Mononuclear cell (primary cell): ENCODE data around the gene OTOP3. TPM values are rescaled to one million over a fixed set of nuclear protein-coding genes. Genes with fewer than 3 reads are reported as not detected.

Experiments used
- H3K27me3 ChIP-seq: 2 replicates; pipeline ENCODE4 v1.6.0; 2011; ENCODE audit warnings: low read length, control low read depth; ENCODE audit not compliant: insufficient read depth
- H3K4me1 ChIP-seq: 2 replicates; pipeline ENCODE4 v1.5.1; 2011; ENCODE audit warnings: mild to moderate bottlenecking, low read length, control low read depth; ENCODE audit not compliant: insufficient read depth
- H3K4me3 ChIP-seq: 2 replicates; pipeline ENCODE4 v1.5.1; 2011; ENCODE audit warnings: mild to moderate bottlenecking, low read length, moderate library complexity
- H3K9me3 ChIP-seq: 2 replicates; pipeline ENCODE4 v1.5.1; 2011; ENCODE audit warnings: low read depth, mild to moderate bottlenecking, control low read depth, low read length
- total RNA-seq: library from RNA; depleted of rRNA; stranded (reverse); fragments of >200 nt; gene quantifications from one replicate; pipeline ENCODE4 v1.2.3, GENCODE V29; 2012

The OTOP3 gene
- total RNA-seq, result not detected

GRCh38 chr17:74935585-74936469, at the start of gene OTOP3:
Gene OTOP3 (plus strand): TSS chr17:74935898. CDS start chr17:74935922, 24 bp downstream.
- Histone ChIP-seq H3K27me3 (peaks cover 44% of the 10 kb centered on the region), H3K4me1 (no peaks in the 10 kb centered on the region), H3K4me3 (no peak within 1 kb of the TSS)

DNA sequence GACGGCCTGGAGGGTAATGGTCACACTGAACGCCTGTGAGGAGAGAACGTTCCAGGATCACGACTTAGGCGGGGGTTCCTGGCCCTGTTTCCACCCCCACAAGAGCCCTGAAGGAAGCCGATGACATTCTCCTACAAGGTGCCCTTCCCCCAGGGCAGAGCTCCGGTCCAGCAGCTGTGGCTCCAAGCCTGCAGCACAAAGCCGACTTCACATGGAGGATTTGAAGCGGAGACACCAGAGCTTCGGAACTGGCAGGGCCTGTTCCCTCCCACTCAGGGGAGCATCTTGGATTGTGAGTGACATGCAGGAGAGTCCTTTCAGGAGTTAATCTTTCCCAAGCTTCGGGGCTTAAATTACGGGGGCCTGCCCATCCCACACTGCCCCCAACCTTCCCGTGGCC, 47.2 kb upstream of the OTOP3 start:
- Histone ChIP-seq H3K4me1 (peaks cover 5% of the 10 kb centered on the region), H3K27me3 (peaks cover 16% of the 10 kb centered on the region), H3K4me3 (no peak overlapping the region), H3K9me3 (no peaks in the 10 kb centered on the region)

More at GRCh38 chr17:74935585-74936469, at the start of gene OTOP3:
- H3K9me3 ChIP-seq, result no peaks in the 10 kb centered on the region

GRCh38 chr17:74890554-74890953, 45.1 kb upstream of the OTOP3 start:
- Histone ChIP-seq H3K9me3 (no peaks in the 10 kb centered on the region), H3K4me1 (no peaks in the 10 kb centered on the region), H3K27me3 (peaks cover 36% of the 10 kb centered on the region), H3K4me3 (no peak overlapping the region)

- Histone ChIP-seq H3K4me3 (no peak overlapping the region), H3K9me3 (no peaks in the 10 kb centered on the region), H3K27me3 (peaks cover 44% of the 10 kb centered on the region), H3K4me1 (no peaks in the 10 kb centered on the region)
Observed at GRCh38 chr17:74892013-74892841, 43.5 kb upstream of the OTOP3 start.

- Histone ChIP-seq H3K4me3 (no peak within 1 kb of the TSS), H3K4me1 (no peaks in the 10 kb centered on the region), H3K9me3 (no peaks in the 10 kb centered on the region), H3K27me3 (peaks cover 44% of the 10 kb centered on the region)
Observed at GRCh38 chr17:74892974-74893911, 42.5 kb upstream of the OTOP3 start, which contains the start of gene FADS6. Gene FADS6 (minus strand): TSS chr17:74893633. CDS start chr17:74893595, 38 bp downstream.

DNA sequence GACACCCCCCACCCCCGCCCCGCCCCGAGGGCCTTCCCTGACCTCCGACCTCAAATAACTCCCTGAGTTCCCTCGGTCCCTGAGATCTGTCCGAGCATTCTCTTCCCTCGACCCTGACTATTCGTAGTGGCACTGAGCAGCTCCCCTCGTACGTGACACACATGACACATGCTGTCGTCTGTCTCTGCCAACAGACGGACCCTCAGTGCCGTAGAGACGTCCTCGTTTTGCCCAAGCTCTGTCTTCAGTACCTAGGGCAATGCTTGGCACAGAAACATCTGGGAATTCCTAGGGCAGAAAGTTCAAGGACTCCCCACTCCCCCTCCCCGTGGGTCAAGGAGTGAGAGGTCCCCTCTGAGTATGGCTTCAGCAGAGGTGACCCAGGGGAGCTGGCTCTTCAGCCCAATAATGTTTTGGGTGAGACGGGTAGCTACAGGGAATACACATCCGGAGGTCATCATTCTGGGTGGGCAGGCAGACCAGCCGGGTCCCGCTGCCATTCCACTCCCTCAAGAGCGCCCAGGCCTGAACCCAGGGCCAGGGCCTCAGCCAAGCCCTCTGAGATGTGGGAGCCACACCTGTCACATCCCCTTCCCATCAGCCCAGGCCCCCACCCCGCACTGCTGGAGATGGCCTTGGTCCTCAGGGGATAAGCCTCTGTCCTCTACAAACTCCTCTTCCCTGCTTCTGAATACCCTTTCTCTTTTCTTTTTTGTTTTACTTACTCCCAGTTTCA, 41.6 kb upstream of the OTOP3 start:
- Histone ChIP-seq H3K4me3 (no peak overlapping the region), H3K27me3 (peaks cover 44% of the 10 kb centered on the region), H3K9me3 (no peaks in the 10 kb centered on the region), H3K4me1 (no peaks in the 10 kb centered on the region)

DNA sequence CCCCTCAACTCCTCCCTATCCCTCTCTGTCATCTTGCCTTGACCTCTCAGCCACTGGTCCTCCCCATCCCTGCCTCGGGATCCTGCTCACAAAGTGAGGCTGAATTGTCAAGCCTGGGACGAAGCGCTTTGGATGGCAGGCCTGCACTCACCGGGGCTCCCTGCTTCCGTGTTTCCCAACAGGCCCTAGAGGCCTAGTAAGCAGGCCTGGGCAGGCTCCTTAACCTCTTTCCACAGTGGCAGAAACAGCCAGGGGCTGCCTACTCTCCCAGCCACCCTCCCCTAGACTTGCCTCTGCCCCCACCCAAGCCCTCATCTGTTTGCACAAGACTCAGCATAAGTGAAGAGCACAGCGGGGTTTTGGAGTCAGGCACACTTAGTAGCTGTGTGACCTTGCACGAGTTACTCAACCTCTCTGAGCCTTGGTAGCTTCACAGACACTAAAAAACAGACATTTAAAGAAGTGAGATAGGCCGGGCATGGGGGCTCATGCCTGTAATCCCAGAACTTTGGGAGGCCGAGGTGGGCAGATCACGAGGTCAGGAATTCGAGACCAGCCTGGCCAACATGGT, 37.2 kb upstream of the OTOP3 start:
- H3K9me3 ChIP-seq, result no peaks in the 10 kb centered on the region
- no peaks in the 10 kb centered on the region for H3K4me1 ChIP-seq
- no peak overlapping the region for H3K4me3 ChIP-seq
- H3K27me3 ChIP-seq, result peaks cover 28% of the 10 kb centered on the region

- H3K4me3 ChIP-seq, result no peak overlapping the region
- H3K9me3 ChIP-seq, result no peaks in the 10 kb centered on the region
- peaks cover 11% of the 10 kb centered on the region for H3K27me3 ChIP-seq
- H3K4me1 ChIP-seq, result no peaks in the 10 kb centered on the region
Observed at GRCh38 chr17:74900208-74900607, 35.5 kb upstream of the OTOP3 start.

DNA sequence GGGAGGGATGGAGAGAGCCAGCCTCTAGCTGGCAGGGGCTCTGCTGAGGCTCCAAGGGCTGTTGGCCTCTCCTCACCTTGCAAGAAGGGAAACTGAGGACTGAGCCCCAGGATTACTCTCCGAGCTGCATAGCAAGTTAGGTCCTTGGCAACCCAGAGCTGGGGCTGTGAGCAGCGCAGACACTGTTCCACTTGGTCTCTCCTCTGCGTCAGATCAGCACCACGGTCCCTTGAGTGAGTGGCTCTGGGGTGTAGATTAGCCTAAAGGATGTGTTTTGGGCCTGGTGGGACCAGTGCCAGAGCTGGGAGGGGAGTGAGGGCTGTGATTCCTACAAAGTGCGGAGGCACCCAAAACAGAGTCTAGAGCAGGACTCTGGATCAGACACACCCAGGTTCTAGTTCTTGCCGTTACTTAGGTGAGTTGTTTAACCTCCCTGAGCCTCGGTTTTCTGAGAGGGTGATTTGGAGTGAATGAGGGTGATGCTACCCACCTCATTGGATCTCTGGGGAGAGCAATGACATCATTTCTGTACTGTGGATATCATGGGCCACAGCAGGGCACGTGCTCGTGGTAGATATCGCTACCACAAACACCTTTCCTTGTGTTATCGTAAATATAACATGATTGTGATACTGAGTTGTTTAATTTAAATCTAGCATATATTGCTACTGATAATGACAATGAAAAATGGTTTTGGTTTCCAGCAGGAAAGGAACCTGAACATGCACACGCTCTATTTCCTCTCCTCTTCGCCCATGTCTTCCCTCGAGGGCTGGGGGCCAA, 34.2 kb upstream of the OTOP3 start:
- Histone ChIP-seq H3K4me1 (no peaks in the 10 kb centered on the region), H3K27me3 (peaks cover under 1% of the 10 kb centered on the region), H3K4me3 (no peak overlapping the region), H3K9me3 (no peaks in the 10 kb centered on the region)

DNA sequence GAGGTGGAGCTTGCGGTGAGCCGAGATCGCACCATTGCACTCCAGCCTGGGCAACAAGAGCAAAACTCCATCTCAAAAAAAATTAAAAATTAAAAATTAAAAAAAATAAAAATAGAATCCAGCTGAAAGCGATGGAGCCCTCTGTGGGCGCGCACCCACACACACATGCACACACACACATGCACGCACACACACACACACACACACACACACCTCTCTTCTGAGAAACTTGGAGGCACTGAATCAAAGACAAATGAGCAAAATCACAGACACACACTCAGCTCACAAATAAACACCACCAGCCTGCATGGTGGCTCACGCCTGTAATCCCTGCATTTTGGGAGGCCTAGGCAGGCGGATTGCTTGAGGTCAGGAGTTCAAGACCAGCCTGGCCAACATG, 32.7 kb upstream of the OTOP3 start:
- Histone ChIP-seq H3K4me3 (no peak overlapping the region), H3K4me1 (no peaks in the 10 kb centered on the region), H3K27me3 (no peaks in the 10 kb centered on the region), H3K9me3 (no peaks in the 10 kb centered on the region)

- no peaks in the 10 kb centered on the region for H3K27me3 ChIP-seq
- H3K4me1 ChIP-seq, result no peaks in the 10 kb centered on the region
- no peak overlapping the region for H3K4me3 ChIP-seq
- H3K9me3 ChIP-seq, result no peaks in the 10 kb centered on the region
Observed at GRCh38 chr17:74903671-74904070, 32.0 kb upstream of the OTOP3 start.

DNA sequence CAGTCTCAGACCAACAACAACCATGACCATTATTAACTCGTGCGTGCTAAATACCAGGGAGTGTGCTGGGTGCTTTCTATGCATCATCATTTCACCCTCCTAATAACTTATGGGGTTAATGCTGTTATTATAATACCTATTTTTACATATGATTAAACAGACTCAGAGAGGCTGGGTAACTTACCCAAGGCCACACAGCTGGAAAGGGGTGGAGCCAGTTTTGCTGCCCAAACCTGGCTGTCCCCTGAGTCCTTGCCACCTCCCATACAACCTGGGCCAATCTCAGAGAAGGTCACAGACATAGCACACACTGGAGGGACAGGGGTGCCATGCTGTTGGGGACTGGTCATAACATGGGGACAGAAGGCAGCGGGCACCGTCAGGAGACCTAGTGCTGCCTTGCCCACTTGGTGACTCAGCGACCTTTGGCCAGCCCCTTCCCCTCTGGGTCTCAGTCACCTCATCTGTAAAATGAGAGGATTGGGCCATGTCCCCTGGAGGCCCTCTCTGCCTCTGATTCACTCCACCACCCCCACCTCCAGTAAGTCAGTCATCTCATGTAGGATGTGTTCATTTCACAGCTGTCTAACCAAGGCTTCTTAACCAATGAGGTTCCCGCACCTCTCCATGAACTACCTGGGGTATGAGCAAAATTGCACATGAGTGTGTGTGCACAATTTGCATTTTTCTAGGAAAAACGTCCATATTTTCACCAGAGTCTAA, 30.9 kb upstream of the OTOP3 start:
- no peaks in the 10 kb centered on the region for H3K4me1 ChIP-seq
- H3K9me3 ChIP-seq, result no peaks in the 10 kb centered on the region
- no peak overlapping the region for H3K4me3 ChIP-seq
- no peaks in the 10 kb centered on the region for H3K27me3 ChIP-seq
